Stomach (tissue), 4 donors: Measurements from ENCODE around the gene PLS3.

ENCODE experiments used
- POLR2A ChIP-seq, 4 donors: fragments of 450-650 bp; IDR thresholded peaks; one replicate each; pipeline ENCODE4 v1.6.1; 2016; ENCODE audit warnings: antibody characterized with exemption in 4 of 4, control low read depth in 2 of 4, mild to moderate bottlenecking in 1 of 4, moderate library complexity in 1 of 4
- TF ChIP-seq, protein P1 (sequence below), 7 experiments: fragments of 450-650 bp in 4 of 7; fragments of 200-600 bp in 3 of 7; sonication (generic) in 3 of 7; IDR thresholded peaks; one replicate each; pipeline ENCODE4 v1.5.1; 2016 to 2019; ENCODE audit warnings: antibody characterized with exemption in 7 of 7, control low read depth in 2 of 7, mild to moderate bottlenecking in 1 of 7

DNA sequence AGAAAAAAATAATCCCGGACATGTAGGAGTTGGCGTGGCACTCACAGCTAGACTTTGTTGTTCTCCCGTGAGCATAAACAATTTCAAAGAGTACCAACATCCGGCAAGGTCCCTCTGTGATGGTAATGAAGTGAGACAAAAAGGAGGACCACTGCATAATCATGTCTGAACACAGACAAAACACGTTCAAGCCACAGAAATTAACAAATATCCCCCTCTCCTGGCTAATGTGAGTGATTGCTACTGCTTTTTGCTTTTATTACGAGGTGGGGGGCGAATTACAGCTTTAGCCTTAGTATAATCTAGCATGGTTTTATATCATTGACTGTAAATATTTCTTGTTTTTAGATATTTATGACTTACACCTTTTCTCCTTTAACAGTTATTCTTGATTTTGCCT is 118.5 kb downstream of the PLS3 start:
- no peak for TF ChIP-seq POLR2A (IDR thresholded peaks at IDR 0.05)
- TF ChIP-seq, protein P1, sequence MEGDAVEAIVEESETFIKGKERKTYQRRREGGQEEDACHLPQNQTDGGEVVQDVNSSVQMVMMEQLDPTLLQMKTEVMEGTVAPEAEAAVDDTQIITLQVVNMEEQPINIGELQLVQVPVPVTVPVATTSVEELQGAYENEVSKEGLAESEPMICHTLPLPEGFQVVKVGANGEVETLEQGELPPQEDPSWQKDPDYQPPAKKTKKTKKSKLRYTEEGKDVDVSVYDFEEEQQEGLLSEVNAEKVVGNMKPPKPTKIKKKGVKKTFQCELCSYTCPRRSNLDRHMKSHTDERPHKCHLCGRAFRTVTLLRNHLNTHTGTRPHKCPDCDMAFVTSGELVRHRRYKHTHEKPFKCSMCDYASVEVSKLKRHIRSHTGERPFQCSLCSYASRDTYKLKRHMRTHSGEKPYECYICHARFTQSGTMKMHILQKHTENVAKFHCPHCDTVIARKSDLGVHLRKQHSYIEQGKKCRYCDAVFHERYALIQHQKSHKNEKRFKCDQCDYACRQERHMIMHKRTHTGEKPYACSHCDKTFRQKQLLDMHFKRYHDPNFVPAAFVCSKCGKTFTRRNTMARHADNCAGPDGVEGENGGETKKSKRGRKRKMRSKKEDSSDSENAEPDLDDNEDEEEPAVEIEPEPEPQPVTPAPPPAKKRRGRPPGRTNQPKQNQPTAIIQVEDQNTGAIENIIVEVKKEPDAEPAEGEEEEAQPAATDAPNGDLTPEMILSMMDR (IDR thresholded peaks at IDR 0.05), result peak in 1 of 7 experiments; percentile 6
